Right atrium auricular region (tissue), 2 donors: ENCODE data around the gene C15orf40. TPM values are rescaled to one million over a fixed set of nuclear protein-coding genes. Genes with fewer than 3 reads are reported as not detected.
"Not testable (repeated sequence)": the region's sequence is repeated elsewhere in the genome, so short reads cannot be mapped to it uniquely, and the experiment has no call there.

Experiments
- DNase-seq: peaks from one replicate; pipeline ENCODE4 v3.0.0-alpha.2; 2019; ENCODE audit warnings: low spot score
- H3K27ac ChIP-seq, 2 donors: fragments of 200-600 bp; sonication (generic); 1 replicate in 1 of 2; 2 replicates in 1 of 2; pipeline ENCODE4 v1.5.1; 2016 to 2019
- H3K27me3 ChIP-seq, 2 donors: fragments of 200-600 bp; sonication (generic); one replicate each; pipeline versions ENCODE4 v1.5.1 to v1.6.0; 2017 to 2019
- H3K36me3 ChIP-seq: fragments of 200-600 bp; sonication (generic); one replicate; pipeline ENCODE4 v1.5.1; 2016
- H3K4me1 ChIP-seq, 2 donors: fragments of 200-600 bp; sonication (generic); one replicate each; pipeline versions ENCODE4 v1.5.1 to v1.6.0; 2017 to 2019
- H3K4me3 ChIP-seq, 2 donors: fragments of 200-600 bp; sonication (generic); 1 replicate in 1 of 2; 2 replicates in 1 of 2; pipeline ENCODE4 v1.5.1; 2017 to 2019; ENCODE audit warnings: mild to moderate bottlenecking in 1 of 2, moderate library complexity in 1 of 2
- H3K9me3 ChIP-seq, 2 donors: fragments of 200-600 bp; sonication (generic); one replicate each; pipeline ENCODE4 v1.5.1; 2019
- total RNA-seq, 2 donors: library from RNA; depleted of rRNA; stranded (reverse); fragments of >200 nt; gene quantifications; one replicate each; pipeline ENCODE4 v1.1.0, GENCODE V29; 2016
- TF ChIP-seq, protein P1 (sequence below), 2 donors: fragments of 200-600 bp; sonication (generic); IDR thresholded peaks; one replicate each; pipeline ENCODE4 v1.5.1; 2019; ENCODE audit warnings: antibody characterized with exemption in 2 of 2

C15orf40 gene
- total RNA-seq, 2 donors from 2014 or later = 5.9 to 9.4 TPM

DNA sequence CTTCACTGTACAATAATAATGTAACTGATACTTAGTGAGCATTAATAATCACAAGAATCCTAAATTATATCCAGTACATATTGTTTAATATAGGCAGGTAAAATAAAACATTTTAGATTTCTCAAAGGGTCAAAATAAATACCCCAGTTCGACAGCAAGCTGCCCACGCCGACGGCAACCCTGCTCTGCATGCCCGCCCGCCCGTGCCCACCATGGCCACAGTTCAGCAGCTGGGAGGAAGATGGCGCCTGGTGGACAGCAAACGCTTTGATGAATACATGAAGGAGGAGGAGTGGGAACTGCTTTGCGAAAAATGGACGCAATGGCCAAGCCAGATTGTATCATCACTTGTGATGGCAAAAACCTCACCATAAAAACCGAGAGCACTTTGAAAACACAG is 32.7 kb upstream of the C15orf40 start:
- Histone ChIP-seq H3K36me3 (peaks cover 48% of the 10 kb centered on the region), H3K27me3 (no peaks in the 10 kb centered on the region), H3K4me3 (no peak overlapping the region), H3K9me3 (no peaks in the 10 kb centered on the region), H3K4me1 (peaks cover 0 to 22% of the 10 kb centered on the region in 2 donors), H3K27ac (no peak overlapping the region)
- TF ChIP-seq, protein P1, sequence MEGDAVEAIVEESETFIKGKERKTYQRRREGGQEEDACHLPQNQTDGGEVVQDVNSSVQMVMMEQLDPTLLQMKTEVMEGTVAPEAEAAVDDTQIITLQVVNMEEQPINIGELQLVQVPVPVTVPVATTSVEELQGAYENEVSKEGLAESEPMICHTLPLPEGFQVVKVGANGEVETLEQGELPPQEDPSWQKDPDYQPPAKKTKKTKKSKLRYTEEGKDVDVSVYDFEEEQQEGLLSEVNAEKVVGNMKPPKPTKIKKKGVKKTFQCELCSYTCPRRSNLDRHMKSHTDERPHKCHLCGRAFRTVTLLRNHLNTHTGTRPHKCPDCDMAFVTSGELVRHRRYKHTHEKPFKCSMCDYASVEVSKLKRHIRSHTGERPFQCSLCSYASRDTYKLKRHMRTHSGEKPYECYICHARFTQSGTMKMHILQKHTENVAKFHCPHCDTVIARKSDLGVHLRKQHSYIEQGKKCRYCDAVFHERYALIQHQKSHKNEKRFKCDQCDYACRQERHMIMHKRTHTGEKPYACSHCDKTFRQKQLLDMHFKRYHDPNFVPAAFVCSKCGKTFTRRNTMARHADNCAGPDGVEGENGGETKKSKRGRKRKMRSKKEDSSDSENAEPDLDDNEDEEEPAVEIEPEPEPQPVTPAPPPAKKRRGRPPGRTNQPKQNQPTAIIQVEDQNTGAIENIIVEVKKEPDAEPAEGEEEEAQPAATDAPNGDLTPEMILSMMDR (IDR thresholded peaks at IDR 0.05) = no peak
- DNase-seq = no peak

DNA sequence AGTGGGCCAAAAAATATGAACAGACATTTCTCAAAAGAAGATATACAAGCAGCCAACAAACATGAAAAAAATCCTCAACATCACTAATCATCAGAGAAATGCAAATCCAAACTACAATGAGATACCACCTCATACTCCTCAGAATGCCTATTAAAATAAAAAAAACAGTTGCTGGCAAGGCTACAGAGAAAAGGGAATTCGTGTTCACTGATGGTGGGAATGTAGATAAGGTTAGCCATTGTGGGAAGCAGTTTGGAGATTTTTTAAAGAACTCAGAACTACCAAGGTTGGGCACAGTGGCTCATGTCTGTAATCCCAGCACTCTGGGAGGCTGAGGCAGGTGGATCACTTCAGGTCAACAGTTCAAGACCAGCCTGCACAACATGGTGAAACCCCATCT is 27.8 kb upstream of the C15orf40 start:
- peaks cover 36% of the 10 kb centered on the region for H3K36me3 ChIP-seq
- no peak overlapping the region for H3K27ac ChIP-seq
- H3K27me3 ChIP-seq = no peaks in the 10 kb centered on the region
- H3K9me3 ChIP-seq = peaks cover 0 to 3% of the 10 kb centered on the region in 2 donors
- TF ChIP-seq, protein P1 (IDR thresholded peaks at IDR 0.05) = no peak
- H3K4me3 ChIP-seq = no peak overlapping the region
- no peak for DNase-seq
- H3K4me1 ChIP-seq = no peaks in the 10 kb centered on the region

DNA sequence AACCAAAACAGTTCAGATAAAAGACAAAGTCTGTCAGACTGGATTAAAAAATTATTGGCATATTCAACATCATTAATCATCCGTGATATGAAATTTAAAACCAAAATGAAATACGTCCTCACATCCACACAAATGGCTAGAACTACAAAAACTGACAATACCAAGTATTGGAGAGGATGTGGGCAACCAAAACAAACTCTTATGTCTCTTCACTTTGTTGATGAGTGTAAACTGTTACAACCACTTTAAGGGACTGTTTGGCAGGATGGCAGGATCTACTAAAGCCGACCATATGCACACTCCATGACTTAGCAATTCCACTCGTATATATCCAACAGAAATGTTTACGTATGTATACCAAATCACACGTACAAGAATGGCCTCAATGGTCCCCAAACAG is 24.8 kb upstream of the C15orf40 start:
- Histone ChIP-seq H3K27ac (no peak overlapping the region), H3K9me3 (peaks cover 0 to 3% of the 10 kb centered on the region in 2 donors), H3K4me3 (no peak overlapping the region), H3K27me3 (no peaks in the 10 kb centered on the region), H3K36me3 (peaks cover 20% of the 10 kb centered on the region), H3K4me1 (no peaks in the 10 kb centered on the region)
- TF ChIP-seq, protein P1 (IDR thresholded peaks at IDR 0.05) = no peak
- no peak for DNase-seq

DNA sequence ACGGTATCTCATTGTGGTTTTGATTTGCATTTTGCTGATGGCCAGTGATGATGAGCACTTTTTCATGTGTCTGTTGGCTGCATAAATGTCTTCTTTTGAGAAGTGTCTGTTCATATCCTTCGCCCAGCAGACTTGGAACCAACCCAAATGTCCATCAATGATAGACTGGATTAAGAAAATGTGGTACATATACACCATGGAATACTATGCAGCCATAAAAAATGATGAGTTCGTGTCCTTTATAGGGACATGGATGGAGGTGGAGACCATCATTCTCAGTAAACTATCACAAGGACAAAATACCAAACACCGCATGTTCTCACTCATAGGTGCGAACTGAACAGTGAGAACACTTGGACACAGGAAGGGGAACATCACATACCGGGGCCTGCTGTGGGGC is 19.8 kb upstream of the C15orf40 start:
- H3K27me3 ChIP-seq, H3K4me3 ChIP-seq, H3K9me3 ChIP-seq, H3K4me1 ChIP-seq, DNase-seq, H3K27ac ChIP-seq: not testable (repeated sequence)
- H3K36me3 ChIP-seq = peaks cover 17% of the 10 kb centered on the region

DNA sequence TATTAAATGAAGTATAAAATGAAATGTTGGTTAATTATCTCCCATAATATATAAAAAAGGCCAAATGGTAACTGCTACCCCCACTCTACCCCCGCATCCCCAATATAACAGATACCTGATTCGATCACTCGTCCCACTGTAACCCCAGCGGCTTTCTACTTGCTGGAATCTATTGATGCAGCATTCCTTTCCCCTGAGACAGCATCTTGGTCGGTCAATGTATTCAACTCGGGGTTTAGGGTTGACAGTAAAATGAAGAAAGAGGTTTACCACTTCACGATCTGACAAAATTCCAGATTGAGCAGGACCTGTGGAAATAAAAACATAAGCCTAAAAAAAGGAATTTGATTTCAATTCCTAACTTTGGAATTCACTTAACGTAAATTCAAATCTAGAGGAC is 18.6 kb upstream of the C15orf40 start:
- H3K9me3 ChIP-seq = no peaks in the 10 kb centered on the region
- no peak overlapping the region for H3K27ac ChIP-seq
- no peak overlapping the region for H3K4me3 ChIP-seq
- no peaks in the 10 kb centered on the region for H3K27me3 ChIP-seq
- TF ChIP-seq, protein P1 (IDR thresholded peaks at IDR 0.05) = no peak
- peaks cover 17% of the 10 kb centered on the region for H3K36me3 ChIP-seq
- DNase-seq = no peak
- H3K4me1 ChIP-seq = no peaks in the 10 kb centered on the region

DNA sequence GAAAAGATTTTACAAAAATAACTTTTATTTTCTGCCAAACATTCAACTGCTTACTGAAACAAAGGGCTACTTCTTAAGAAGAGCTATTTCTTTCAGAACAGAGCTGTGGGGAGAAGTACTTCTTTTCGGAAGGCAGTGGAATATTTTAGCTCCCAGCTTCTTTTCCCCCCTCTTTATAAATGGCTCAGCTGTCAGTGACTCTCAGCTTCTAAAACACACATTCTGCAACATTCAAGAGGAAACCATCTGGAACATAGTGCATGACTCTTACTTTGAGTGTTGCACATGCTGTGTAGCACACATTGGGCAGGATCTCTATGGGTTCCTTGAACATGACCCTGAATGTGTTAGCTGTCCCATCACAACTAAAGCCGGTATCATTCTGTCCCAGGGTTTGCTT is 7.0 kb upstream of the C15orf40 start:
- Histone ChIP-seq H3K4me3 (no peak overlapping the region), H3K4me1 (no peaks in the 10 kb centered on the region), H3K36me3 (peaks cover 46% of the 10 kb centered on the region), H3K27me3 (no peaks in the 10 kb centered on the region), H3K9me3 (no peaks in the 10 kb centered on the region), H3K27ac (no peak overlapping the region)
- TF ChIP-seq, protein P1 (IDR thresholded peaks at IDR 0.05) = no peak
- DNase-seq = no peak
